ENCODE results near the gene RBM14. TPM values are rescaled to one million over a fixed set of nuclear protein-coding genes. Genes with fewer than 3 reads are reported as not detected.

The RBM14 gene
- total and polyA plus RNA-seq, 2 donors (not counting 1 experiment from before 2014, with no cell fraction given) = 52.4 to 244 TPM

GRCh38 chr11:66612458-66612857, 4.0 kb upstream of the RBM14 start:
- Histone ChIP-seq H3K36me3 (replicated peaks in 1 of 2; ENCODE audit: control extremely low read depth in 1 of 2, control insufficient read depth in 1 of 2, extremely low read depth in 1 of 2, insufficient read depth in 2 of 2, low read length in 1 of 2) (no peaks in the 10 kb centered on the region), H3K4me2 (replicated peaks; ENCODE audit: low read depth, low read length, poor library complexity, severe bottlenecking) (peak overlapping the region; percentile 51), H3K4me3 (ENCODE audit: control extremely low read depth in 1 of 5, extremely low read depth in 1 of 5, insufficient read depth in 1 of 5, low read depth in 2 of 5, low read length in 4 of 5) (no peak overlapping the region), H3K27me3 (replicated peaks in 1 of 4; ENCODE audit: control extremely low read depth in 1 of 4, control insufficient read depth in 3 of 4, insufficient read depth in 4 of 4, low read length in 3 of 4) (no peaks in the 10 kb centered on the region), H2AFZ (ENCODE audit: insufficient read depth, low read depth, low read length, poor library complexity, severe bottlenecking) (no peak overlapping the region), H3K9ac (ENCODE audit: low read length) (no peak overlapping the region), H3K27ac (ENCODE audit: low read length in 2 of 2) (peak overlapping the region; percentile 60), H3K79me2 (ENCODE audit: control insufficient read depth, insufficient read depth, low read length) (peaks cover 61% of the 10 kb centered on the region), H4K20me1 (ENCODE audit: control insufficient read depth, insufficient read depth, low read length, poor library complexity, severe bottlenecking) (peaks cover 6% of the 10 kb centered on the region), H3K4me1 (ENCODE audit: control insufficient read depth in 2 of 2, insufficient read depth in 2 of 2, low read length in 2 of 2) (peaks cover 51 to 65% of the 10 kb centered on the region in 2 donors), H3K9me3 (ENCODE audit: control extremely low read depth in 1 of 3, control insufficient read depth in 2 of 3, insufficient read depth in 1 of 3, low read length in 2 of 3) (peaks cover 0 to 7% (median 0%) of the 10 kb centered on the region in 3 donors)
- DNase-seq (no peak), ATAC-seq (ENCODE audit: low read depth) (no peak)
- POLR2A ChIA-PET = interaction anchor here (2.1 kb wide), 1 partner anchor 65 kb away, joined by 8 read pairs; the partner anchor contains the start of gene RBM4B
- H3K4me3 Mint-ChIP-seq = no peak overlapping the region
- CTCF ChIA-PET = interaction anchor here (1.4 kb wide), 1 partner anchor 20 kb away, joined by 3 read pairs; the partner anchor contains the start of genes CCDC87 and CCS
- H3K27ac Mint-ChIP-seq = peak overlapping the region; percentile 86
- intact Hi-C loops (cut with micrococcal nuclease) = no loop called here
- H3K27me3 Mint-ChIP-seq = no peaks in the 10 kb centered on the region
- peaks cover 55% of the 10 kb centered on the region for H3K4me1 Mint-ChIP-seq
- 100% methylated on average over 1 of the region's 1 CpG for WGBS (ENCODE audit: insufficient coverage)
- no peak for TF ChIP-seq EZH2 (IDR thresholded peaks at IDR 0.05; ENCODE audit: borderline replicate concordance, insufficient read depth, low read depth, low read length, poor library complexity, severe bottlenecking)
- no peak for TF ChIP-seq CTCF (IDR thresholded peaks at IDR 0.05)
- H3K9me3 Mint-ChIP-seq (ENCODE audit: insufficient read depth) = no peaks in the 10 kb centered on the region

- peaks cover 0 to 8% of the 10 kb centered on the region in 2 experiments for H3K36me3 ChIP-seq (replicated peaks in 1 of 2; ENCODE audit: control extremely low read depth in 1 of 2, control insufficient read depth in 1 of 2, extremely low read depth in 1 of 2, insufficient read depth in 2 of 2, low read length in 1 of 2)
- H3K27me3 ChIP-seq (replicated peaks in 1 of 4; ENCODE audit: control extremely low read depth in 1 of 4, control insufficient read depth in 3 of 4, insufficient read depth in 4 of 4, low read length in 3 of 4) = no peaks in the 10 kb centered on the region
- ChIA-PET CTCF (interaction anchor here (0.7 kb wide), 2 partner anchors 22 to 850 kb away, joined by 3 to 4 read pairs; no protein-coding TSS in a partner anchor), POLR2A (interaction anchor here (1.2 to 2.1 kb wide), 2 partner anchors 24 to 63 kb away, joined by 3 to 8 read pairs; partner anchors contain the start of genes RBM4 and RBM4B)
- Mint-ChIP-seq H3K27me3 (no peaks in the 10 kb centered on the region), H3K27ac (no peak overlapping the region), H3K4me3 (no peak overlapping the region), H3K9me3 (ENCODE audit: insufficient read depth) (no peaks in the 10 kb centered on the region), H3K4me1 (peaks cover 60% of the 10 kb centered on the region)
- H4K20me1 ChIP-seq (ENCODE audit: control insufficient read depth, insufficient read depth, low read length, poor library complexity, severe bottlenecking) = peaks cover 21% of the 10 kb centered on the region
- DNase-seq (no peak), ATAC-seq (ENCODE audit: low read depth) (no peak)
- no peak overlapping the region for H2AFZ ChIP-seq (ENCODE audit: insufficient read depth, low read depth, low read length, poor library complexity, severe bottlenecking)
- H3K9me3 ChIP-seq (ENCODE audit: control extremely low read depth in 1 of 3, control insufficient read depth in 2 of 3, insufficient read depth in 1 of 3, low read length in 2 of 3) = no peaks in the 10 kb centered on the region
- H3K79me2 ChIP-seq (ENCODE audit: control insufficient read depth, insufficient read depth, low read length) = peaks cover 78% of the 10 kb centered on the region
- H3K27ac ChIP-seq (ENCODE audit: low read length in 2 of 2) = no peak overlapping the region
- intact Hi-C loops (cut with micrococcal nuclease) = no loop called here
- H3K4me3 ChIP-seq (ENCODE audit: control extremely low read depth in 1 of 5, extremely low read depth in 1 of 5, insufficient read depth in 1 of 5, low read depth in 2 of 5, low read length in 4 of 5) = no peak overlapping the region
- no peak overlapping the region for H3K4me2 ChIP-seq (replicated peaks; ENCODE audit: low read depth, low read length, poor library complexity, severe bottlenecking)
- TF ChIP-seq CTCF (IDR thresholded peaks at IDR 0.05) = no peak
- peaks cover 56 to 65% of the 10 kb centered on the region in 2 donors for H3K4me1 ChIP-seq (ENCODE audit: control insufficient read depth in 2 of 2, insufficient read depth in 2 of 2, low read length in 2 of 2)
- no peak overlapping the region for H3K9ac ChIP-seq (ENCODE audit: low read length)
- 97% methylated on average over 13 of the region's 13 CpGs for WGBS (ENCODE audit: insufficient coverage)
Observed at GRCh38 chr11:66614073-66614472, 2.4 kb upstream of the RBM14 start.

Data from B cell (primary cell).